WERI-Rb-1 (cell line): ENCODE results near the gene TRIP12.

Experiments
- DNase-seq: peaks from one replicate; pipeline ENCODE4 v3.0.0-alpha.2; 2020
- H3K27ac ChIP-seq: fragments of 250-450 bp; sonication (Bioruptor Pico); 2 replicates; pipeline ENCODE4 v1.5.1; 2020; ENCODE audit warnings: mild to moderate bottlenecking, moderate library complexity
- H3K27me3 ChIP-seq: fragments of 250-450 bp; sonication (Bioruptor Pico); 2 replicates; pipeline ENCODE4 v1.5.1; 2021; ENCODE audit warnings: mild to moderate bottlenecking, low read depth, moderate library complexity; ENCODE audit not compliant: insufficient read depth, severe bottlenecking
- H3K36me3 ChIP-seq: fragments of 250-450 bp; sonication (Bioruptor Pico); 2 replicates; pipeline ENCODE4 v1.5.1; 2020; ENCODE audit warnings: mild to moderate bottlenecking, moderate library complexity
- H3K4me3 ChIP-seq: 2 replicates; pipeline ENCODE4 v1.5.1; 2011; ENCODE audit warnings: low read depth, mild to moderate bottlenecking, control low read depth, low read length
- H3K9me3 ChIP-seq: fragments of 250-450 bp; sonication (Bioruptor Pico); 2 replicates; pipeline ENCODE4 v1.5.1; 2021; ENCODE audit warnings: mild to moderate bottlenecking, moderate library complexity; ENCODE audit not compliant: severe bottlenecking
- TF ChIP-seq, protein P1 (sequence below): IDR thresholded peaks from 2 replicates; pipeline ENCODE4 v1.5.1; 2011; ENCODE audit warnings: low read depth, mild to moderate bottlenecking, control low read depth, inconsistent platforms, low read length

TRIP12 gene

DNA sequence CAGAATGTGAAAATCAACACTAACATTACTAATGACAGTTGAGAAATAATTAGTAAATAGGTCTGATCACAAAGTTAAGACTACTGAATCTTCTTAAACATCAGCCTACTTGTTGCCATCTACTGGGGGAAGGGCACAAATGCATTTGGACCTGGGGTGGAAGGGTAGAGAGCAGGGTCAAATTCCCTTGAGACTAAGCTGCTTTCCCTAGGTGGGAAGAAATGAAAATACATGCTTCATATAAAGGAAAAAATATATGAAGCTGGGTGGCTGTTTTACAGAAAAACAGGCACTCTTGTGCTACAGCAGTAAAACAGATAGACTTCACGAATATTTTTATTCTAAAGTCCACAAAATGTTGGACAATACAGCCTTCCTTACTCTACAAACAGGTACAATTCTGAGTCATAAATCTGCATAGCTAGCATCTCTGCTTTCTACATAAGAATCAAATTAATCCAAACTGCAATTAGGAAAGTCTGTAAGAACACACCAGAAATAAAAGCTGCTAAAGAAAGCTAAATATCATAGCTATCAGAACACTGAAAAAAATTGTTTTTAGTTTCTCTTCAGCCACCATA lies 10.9 kb downstream of the TRIP12 start:
- H3K27me3 ChIP-seq = no peaks in the 10 kb centered on the region
- no peaks in the 10 kb centered on the region for H3K9me3 ChIP-seq
- H3K36me3 ChIP-seq = peaks cover 11% of the 10 kb centered on the region; the same call in 1 of the 2 replicates
- H3K4me3 ChIP-seq = no peak overlapping the region
- peak; percentile 52 for DNase-seq
- H3K27ac ChIP-seq = no peak overlapping the region
- TF ChIP-seq, protein P1, sequence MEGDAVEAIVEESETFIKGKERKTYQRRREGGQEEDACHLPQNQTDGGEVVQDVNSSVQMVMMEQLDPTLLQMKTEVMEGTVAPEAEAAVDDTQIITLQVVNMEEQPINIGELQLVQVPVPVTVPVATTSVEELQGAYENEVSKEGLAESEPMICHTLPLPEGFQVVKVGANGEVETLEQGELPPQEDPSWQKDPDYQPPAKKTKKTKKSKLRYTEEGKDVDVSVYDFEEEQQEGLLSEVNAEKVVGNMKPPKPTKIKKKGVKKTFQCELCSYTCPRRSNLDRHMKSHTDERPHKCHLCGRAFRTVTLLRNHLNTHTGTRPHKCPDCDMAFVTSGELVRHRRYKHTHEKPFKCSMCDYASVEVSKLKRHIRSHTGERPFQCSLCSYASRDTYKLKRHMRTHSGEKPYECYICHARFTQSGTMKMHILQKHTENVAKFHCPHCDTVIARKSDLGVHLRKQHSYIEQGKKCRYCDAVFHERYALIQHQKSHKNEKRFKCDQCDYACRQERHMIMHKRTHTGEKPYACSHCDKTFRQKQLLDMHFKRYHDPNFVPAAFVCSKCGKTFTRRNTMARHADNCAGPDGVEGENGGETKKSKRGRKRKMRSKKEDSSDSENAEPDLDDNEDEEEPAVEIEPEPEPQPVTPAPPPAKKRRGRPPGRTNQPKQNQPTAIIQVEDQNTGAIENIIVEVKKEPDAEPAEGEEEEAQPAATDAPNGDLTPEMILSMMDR = peak; percentile 49; the same call in 1 of the 2 replicates

DNA sequence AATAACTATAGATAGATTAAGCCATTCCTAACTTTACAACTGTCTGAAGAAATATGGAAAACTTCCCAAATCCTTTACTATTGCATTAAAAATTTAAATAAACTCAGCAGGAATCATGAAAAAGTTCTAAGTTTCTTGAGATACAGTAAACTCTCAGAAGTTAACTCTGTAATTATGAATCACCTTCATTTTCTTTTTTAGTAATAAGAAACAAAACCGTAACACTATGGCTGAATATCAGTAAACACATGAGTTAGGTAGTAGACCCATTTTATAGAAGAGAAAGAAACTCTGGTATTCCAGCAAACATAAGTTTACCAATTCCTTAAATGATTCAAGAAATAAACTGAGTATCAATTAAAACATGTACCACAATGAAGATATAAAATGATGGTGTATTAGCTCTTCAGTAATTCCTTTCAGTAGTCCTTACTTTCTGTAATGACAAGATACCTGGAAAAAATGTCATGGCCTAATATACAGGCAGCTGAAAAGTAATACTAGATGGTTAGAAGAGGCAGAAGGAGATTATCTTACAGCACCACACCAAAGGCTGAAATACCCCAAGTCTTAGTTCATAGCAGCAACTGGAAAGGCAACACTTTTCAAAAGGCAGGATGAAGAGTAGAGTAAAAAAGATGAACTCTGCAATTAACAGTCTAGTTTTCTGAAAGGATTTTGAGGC lies 11.5 kb downstream of the TRIP12 start:
- H3K27ac ChIP-seq = no peak overlapping the region
- H3K36me3 ChIP-seq = peaks cover 11% of the 10 kb centered on the region; the same call in 1 of the 2 replicates
- H3K27me3 ChIP-seq = no peaks in the 10 kb centered on the region
- DNase-seq = no peak
- TF ChIP-seq, protein P1 = no peak
- H3K9me3 ChIP-seq = no peaks in the 10 kb centered on the region
- no peak overlapping the region for H3K4me3 ChIP-seq

DNA sequence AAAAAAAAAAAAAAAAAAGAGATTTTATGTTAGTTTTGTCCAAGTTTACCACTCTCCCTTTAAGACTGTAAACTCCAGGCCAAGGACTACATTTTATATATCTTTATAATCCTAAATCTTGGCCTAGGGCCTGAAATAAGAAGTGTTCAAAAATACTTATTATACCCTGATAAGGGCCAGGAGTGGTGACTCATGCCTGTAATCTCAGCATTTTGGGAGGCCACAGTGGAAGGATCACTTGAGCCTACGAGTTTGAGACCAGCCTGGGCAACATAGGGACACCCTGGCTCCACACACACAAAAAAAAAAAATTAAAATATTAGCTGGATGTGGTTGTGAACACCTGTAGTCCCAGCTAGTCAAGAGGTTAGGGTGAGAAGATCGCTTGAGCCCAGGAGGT lies 12.7 kb downstream of the TRIP12 start:
- no peak overlapping the region for H3K27ac ChIP-seq
- no peak overlapping the region for H3K4me3 ChIP-seq
- no peak for DNase-seq
- H3K9me3 ChIP-seq = no peaks in the 10 kb centered on the region
- TF ChIP-seq, protein P1 = no peak
- peaks cover 11% of the 10 kb centered on the region; the same call in 1 of the 2 replicates for H3K36me3 ChIP-seq
- H3K27me3 ChIP-seq = no peaks in the 10 kb centered on the region

DNA sequence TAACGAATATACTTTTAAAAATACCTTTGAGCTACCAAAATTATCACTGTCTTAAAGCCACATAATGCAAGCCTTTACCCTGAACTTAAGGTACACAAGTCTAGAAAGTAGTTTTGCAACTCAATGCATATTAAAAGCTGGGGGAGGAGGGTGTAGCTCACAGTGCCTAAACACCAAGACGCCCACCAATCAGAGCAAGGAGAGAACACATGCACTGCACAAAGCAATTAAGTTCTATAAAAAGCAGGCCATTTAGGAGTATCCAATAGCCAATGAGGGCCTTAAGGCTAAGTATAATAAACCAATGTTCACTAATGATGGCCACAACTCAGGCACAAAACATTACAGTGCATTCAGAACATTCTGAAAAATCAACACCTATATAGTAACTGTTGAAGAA lies 16.2 kb downstream of the TRIP12 start:
- Histone ChIP-seq H3K4me3 (no peak overlapping the region), H3K36me3 (peaks cover 16% of the 10 kb centered on the region; the same call in 1 of the 2 replicates), H3K27me3 (no peaks in the 10 kb centered on the region), H3K9me3 (no peaks in the 10 kb centered on the region), H3K27ac (no peak overlapping the region)
- DNase-seq = no peak
- TF ChIP-seq, protein P1 = no peak

DNA sequence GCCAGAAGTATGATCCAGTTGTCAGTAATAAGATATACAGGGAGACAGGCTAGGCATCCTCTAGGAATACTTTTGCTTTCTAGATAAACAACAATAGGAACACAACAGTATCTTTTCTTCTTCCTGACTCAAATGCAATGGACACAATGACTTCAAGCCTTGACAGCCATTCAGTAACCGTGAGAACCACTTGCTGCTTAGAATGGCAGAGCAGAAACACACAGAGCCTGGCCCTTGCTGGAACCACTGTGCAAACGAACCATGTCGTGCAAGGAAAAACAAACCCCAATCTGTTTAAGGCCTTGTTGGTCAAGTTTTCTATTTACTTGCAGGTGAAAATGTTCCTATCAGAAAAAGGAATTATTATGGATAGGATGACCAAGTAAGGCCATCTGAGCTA lies 18.8 kb downstream of the TRIP12 start:
- TF ChIP-seq, protein P1 = no peak
- Histone ChIP-seq H3K4me3 (no peak overlapping the region), H3K27me3 (no peaks in the 10 kb centered on the region), H3K36me3 (peaks cover 14% of the 10 kb centered on the region; the same call in 1 of the 2 replicates), H3K9me3 (no peaks in the 10 kb centered on the region), H3K27ac (no peak overlapping the region)
- DNase-seq = no peak
